Adrenal gland (tissue), 5 donors: Measurements from ENCODE around the gene P4HTM.

Experiments
- CTCF ChIP-seq, 6 experiments: fragments of 450-650 bp in 4 of 6; fragments of 200-600 bp in 2 of 6; sonication (generic) in 1 of 6; IDR thresholded peaks; 1 replicate in 5 of 6; 2 replicates in 1 of 6; pipeline versions ENCODE4 v1.5.1 to v1.8.0; 2016 to 2021; ENCODE audit warnings: antibody characterized with exemption in 6 of 6, mild to moderate bottlenecking in 2 of 6, moderate library complexity in 1 of 6
- POLR2A ChIP-seq, 2 donors: fragments of 450-650 bp; IDR thresholded peaks; one replicate each; pipeline ENCODE4 v1.6.1; 2017; ENCODE audit warnings: antibody characterized with exemption in 2 of 2, mild to moderate bottlenecking in 2 of 2, moderate library complexity in 1 of 2
- donor health status: DM: no; HTN: no; CAD: no.

GRCh38 chr3:49016414-49017228, 26.6 kb downstream of the P4HTM start:
- TF ChIP-seq CTCF (IDR thresholded peaks at IDR 0.05) (no peak), POLR2A (IDR thresholded peaks at IDR 0.05) (no peak)
